HFFc6 (cell line): Measurements from ENCODE around the gene SIAH1. TPM values are rescaled to one million over a fixed set of nuclear protein-coding genes. Genes with fewer than 3 reads are reported as not detected.
A peak's percentile ranks its signal among the peaks of the same experiment; 100 is the strongest.
"Not testable (repeated sequence)": the region's sequence is repeated elsewhere in the genome, so short reads cannot be mapped to it uniquely, and the experiment has no call there.

Experiments used
- DNase-seq: peaks from one replicate; pipeline ENCODE4 v3.0.0-alpha.2; 2018
- H3K27ac Mint-ChIP-seq: 2 replicates; pipeline ENCODE4 v1.8.0; 2020; ENCODE audit warnings: mild to moderate bottlenecking, mixed read lengths
- H3K27me3 Mint-ChIP-seq: 2 replicates; pipeline ENCODE4 v1.8.0; 2021; ENCODE audit warnings: mild to moderate bottlenecking, moderate library complexity, mixed read lengths; ENCODE audit not compliant: insufficient read depth
- H3K36me3 Mint-ChIP-seq: 2 replicates; pipeline ENCODE4 v1.8.0; 2021; ENCODE audit warnings: low read depth, mixed read lengths
- H3K4me1 Mint-ChIP-seq: 2 replicates; pipeline ENCODE4 v1.8.0; 2020; ENCODE audit warnings: low read depth, mixed read lengths
- H3K4me3 Mint-ChIP-seq: 2 replicates; pipeline ENCODE4 v1.8.0; 2020; ENCODE audit warnings: mild to moderate bottlenecking, moderate library complexity, mixed read lengths
- H3K9me3 Mint-ChIP-seq: 2 replicates; pipeline ENCODE4 v1.8.0; 2020; ENCODE audit warnings: mild to moderate bottlenecking, mixed read lengths
- total RNA-seq, 6 experiments: library from RNA; stranded (reverse); fragmentation: NEBNext Ultra II Directional; extraction: Animal tissue kit (Norgen Biotek cat#: 25700); gene quantifications; 2 replicates in 1 of 6; 3 replicates in 5 of 6; pipeline ENCODE4 v1.2.3, GENCODE V29; 2021
- TF ChIP-seq, protein P1 (sequence below): fragments of 200-600 bp; sonication (generic); IDR thresholded peaks from 2 replicates; pipeline ENCODE4 v1.5.0; 2021; ENCODE audit warnings: antibody characterized with exemption, mild to moderate bottlenecking

The SIAH1 gene
- total RNA-seq, 6 experiments from 2014 or later = 8.8 to 11.9 (median 10.2) TPM

DNA sequence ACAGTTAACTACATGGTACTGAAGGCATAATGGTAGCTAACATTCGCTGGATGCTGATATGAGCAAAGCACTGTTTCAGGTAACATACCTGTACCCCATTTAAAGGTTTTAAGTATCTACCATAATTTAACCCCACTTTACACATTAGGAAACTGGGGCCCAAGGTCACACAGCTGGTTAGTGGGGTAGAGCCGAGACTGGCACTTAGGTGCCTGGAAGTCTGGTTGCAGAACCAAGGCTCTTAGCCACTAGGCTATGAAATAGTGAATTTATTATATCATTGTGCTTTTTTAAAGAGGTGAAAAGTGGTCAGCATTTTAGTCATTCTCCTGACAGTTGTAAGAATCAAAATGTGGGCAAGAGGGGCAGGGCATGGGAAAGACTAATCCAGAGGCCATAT, 25.2 kb downstream of the SIAH1 start:
- Mint-ChIP-seq H3K27me3 (peaks cover 2% of the 10 kb centered on the region; the same call in 1 of the 2 replicates), H3K4me1 (peaks cover 16% of the 10 kb centered on the region), H3K36me3 (peaks cover 10% of the 10 kb centered on the region; the same call in 1 of the 2 replicates), H3K4me3 (no peak overlapping the region), H3K9me3 (no peaks in the 10 kb centered on the region), H3K27ac (0 out of 2 replicates have a peak overlapping the region, but pooled peaks have one; percentile 9)
- DNase-seq = no peak
- TF ChIP-seq, protein P1, sequence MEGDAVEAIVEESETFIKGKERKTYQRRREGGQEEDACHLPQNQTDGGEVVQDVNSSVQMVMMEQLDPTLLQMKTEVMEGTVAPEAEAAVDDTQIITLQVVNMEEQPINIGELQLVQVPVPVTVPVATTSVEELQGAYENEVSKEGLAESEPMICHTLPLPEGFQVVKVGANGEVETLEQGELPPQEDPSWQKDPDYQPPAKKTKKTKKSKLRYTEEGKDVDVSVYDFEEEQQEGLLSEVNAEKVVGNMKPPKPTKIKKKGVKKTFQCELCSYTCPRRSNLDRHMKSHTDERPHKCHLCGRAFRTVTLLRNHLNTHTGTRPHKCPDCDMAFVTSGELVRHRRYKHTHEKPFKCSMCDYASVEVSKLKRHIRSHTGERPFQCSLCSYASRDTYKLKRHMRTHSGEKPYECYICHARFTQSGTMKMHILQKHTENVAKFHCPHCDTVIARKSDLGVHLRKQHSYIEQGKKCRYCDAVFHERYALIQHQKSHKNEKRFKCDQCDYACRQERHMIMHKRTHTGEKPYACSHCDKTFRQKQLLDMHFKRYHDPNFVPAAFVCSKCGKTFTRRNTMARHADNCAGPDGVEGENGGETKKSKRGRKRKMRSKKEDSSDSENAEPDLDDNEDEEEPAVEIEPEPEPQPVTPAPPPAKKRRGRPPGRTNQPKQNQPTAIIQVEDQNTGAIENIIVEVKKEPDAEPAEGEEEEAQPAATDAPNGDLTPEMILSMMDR = no peak

DNA sequence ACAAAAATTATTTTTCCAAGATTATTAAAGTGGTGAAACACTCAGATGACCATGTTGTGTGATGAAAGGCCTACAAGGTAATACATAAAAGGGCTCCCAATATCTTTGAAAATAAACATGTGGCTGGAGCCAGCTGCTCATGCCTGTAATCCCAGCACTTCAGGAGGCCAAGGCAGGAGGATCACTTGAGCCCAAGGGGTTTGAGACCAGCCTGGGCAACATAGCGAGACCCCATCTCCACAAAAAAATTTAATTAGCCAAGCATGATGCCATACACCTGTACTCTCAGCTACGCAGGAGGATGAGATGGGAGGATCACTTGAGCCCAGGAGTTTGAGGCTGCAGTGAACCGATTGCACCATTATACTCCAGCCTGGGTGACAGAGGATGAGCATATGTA, 26.8 kb downstream of the SIAH1 start:
- Mint-ChIP-seq H3K4me3 (no peak overlapping the region), H3K4me1 (peaks cover 19% of the 10 kb centered on the region), H3K36me3 (peaks cover 13% of the 10 kb centered on the region; the same call in 1 of the 2 replicates), H3K9me3 (no peaks in the 10 kb centered on the region), H3K27ac (no peak overlapping the region), H3K27me3 (peaks cover 2% of the 10 kb centered on the region; the same call in 1 of the 2 replicates)
- TF ChIP-seq, protein P1 = no peak
- DNase-seq = no peak

DNA sequence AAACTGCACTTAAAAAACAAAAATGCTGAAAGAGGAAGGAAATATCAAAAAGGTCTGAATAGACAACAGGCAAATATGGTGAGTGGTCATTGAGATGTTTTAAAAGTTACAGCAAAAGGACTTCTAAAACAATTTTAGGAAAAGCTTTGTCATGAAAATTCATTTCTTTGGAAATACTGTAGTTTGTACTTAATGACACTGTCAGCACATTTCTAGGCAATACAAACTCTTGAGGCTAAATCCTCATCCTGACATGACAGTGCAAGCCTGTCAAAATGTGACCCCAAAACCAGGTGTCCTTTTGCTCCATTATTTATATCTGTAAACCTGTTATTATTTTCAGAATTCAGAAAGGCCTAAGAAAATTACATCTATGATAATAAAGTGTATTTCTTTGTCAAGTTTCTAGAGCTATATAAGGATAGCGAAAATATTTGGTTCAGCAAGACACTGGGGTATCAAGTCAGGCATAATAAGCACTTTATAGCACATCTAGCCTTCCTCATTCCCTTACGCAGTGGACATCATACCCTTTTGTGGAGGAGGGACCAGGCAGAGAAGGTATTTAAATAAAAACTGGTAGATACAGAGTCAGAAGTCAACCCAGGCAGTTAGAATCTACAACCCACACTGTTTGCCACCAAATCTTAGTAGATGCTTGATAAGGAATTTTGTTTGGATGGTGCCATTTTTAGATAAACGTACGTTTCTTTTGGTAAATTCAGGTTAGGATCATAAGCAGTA, 28.4 kb downstream of the SIAH1 start:
- peak overlapping the region; percentile 21; the same call in 1 of the 2 replicates for H3K27ac Mint-ChIP-seq

DNA sequence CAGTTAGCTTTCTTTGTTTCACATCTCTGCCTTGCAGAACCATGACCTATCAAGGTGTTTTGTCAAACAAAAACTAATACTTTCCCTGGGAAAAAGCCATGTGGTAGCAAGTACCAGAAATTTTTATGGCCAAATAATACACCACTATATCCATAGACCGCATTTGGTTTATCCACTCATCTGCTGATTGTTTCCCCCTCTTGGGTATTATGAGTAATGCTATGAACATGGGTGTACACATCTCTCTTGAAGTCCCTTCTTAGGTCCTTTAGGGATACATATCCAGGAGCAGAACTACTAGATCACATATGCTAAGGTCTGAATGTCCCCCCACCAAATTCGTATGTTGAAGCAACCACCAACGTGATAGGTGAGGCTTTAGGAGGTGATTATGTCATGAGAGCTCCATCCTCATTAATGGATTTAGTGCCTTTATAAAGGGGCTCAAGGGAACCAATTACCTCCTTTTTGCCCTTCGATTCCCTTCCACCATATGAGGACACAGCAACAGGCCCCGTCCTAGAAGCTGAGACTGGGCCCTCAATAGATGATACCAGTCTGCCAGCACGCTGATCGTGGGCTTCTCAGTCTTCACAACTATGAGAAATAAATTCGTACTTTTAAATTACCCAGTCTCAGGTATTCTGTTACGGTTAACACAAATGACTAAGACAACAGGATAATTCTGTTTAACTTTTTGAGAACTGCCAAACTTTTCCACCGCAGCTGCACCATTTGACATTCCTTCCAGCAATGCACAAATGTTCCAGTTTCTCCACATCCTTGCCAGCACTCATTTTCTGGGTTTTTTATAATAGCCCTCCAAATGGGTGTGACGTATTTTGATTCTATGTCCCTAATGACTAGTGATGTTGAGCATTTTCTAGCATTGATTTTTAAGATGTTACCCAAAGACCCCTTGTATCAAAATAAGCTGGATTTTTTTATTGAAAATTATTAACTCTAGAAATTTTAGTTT, 30.0 kb downstream of the SIAH1 start:
- H3K9me3 Mint-ChIP-seq = no peaks in the 10 kb centered on the region
- TF ChIP-seq, protein P1 = no peak
- peak overlapping the region; percentile 5; the same call in 1 of the 2 replicates for H3K27ac Mint-ChIP-seq
- H3K36me3 Mint-ChIP-seq = peaks cover 16% of the 10 kb centered on the region
- H3K4me3 Mint-ChIP-seq = no peak overlapping the region
- peaks cover 20% of the 10 kb centered on the region for H3K4me1 Mint-ChIP-seq
- no peaks in the 10 kb centered on the region; the same call in 1 of the 2 replicates for H3K27me3 Mint-ChIP-seq
- DNase-seq = no peak

More for the DNA sequence above, 28.4 kb downstream of the SIAH1 start:
- Mint-ChIP-seq H3K9me3 (no peaks in the 10 kb centered on the region), H3K36me3 (peaks cover 9% of the 10 kb centered on the region; the same call in 1 of the 2 replicates), H3K4me1 (peaks cover 20% of the 10 kb centered on the region), H3K4me3 (peak overlapping the region; percentile 39; the same call in 1 of the 2 replicates), H3K27me3 (no peaks in the 10 kb centered on the region; the same call in 1 of the 2 replicates)
- DNase-seq = no peak
- TF ChIP-seq, protein P1 = no peak

DNA sequence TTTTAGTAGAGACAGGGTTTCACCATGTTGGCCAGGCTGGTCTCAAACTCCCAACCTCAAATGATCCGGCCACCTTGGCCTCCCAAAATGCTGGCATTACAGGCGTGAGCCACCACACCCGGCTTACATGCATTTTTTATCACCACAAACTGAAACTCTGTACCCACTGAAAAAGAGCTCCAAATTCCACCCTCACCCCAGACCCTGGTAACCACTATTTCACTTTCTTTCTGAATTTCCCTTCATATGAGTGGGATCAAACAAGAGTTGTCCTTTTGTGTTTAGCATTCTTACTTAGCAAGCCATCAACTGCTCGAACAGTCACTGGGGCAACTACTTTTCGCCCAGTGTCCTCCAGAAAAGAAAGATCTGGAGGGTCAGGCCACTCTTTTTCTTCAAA, 30.8 kb downstream of the SIAH1 start:
- H3K9me3 Mint-ChIP-seq, H3K27ac Mint-ChIP-seq, H3K4me3 Mint-ChIP-seq, DNase-seq, H3K27me3 Mint-ChIP-seq: not testable (repeated sequence)
- Mint-ChIP-seq H3K36me3 (peaks cover 18% of the 10 kb centered on the region), H3K4me1 (peaks cover 20% of the 10 kb centered on the region)
